IMR-90 (cell line): ENCODE data around the gene UGT8. TPM values are rescaled to one million over a fixed set of nuclear protein-coding genes. Genes with fewer than 3 reads are reported as not detected.

Experiments
- ATAC-seq: fragments of 200-7000 bp; cut with Tn5 transposase; 2 replicates; pipeline ENCODE4 v1.9.1; 2020; ENCODE audit warnings: low read depth, mild to moderate bottlenecking, moderate library complexity
- BruUV-seq: library from RNA; stranded (reverse); fragments of 400-500 nt; replicated peaks from 2 replicates; lab custom pipeline; 2021; lab: Mats Ljungman, UMichigan
- CTCF ChIA-PET: fragments of 300-600 bp; formaldehyde crosslinking; extraction: SDS; loops from one replicate; lab custom pipeline; 2021; ENCODE audit warnings: antibody characterized with exemption; lab: Yijun Ruan, JAX
- POLR2A ChIA-PET: fragments of 300-600 bp; sonication (Branson Sonifier 250); formaldehyde crosslinking; loops from one replicate; lab custom pipeline; 2022; ENCODE audit warnings: antibody characterized with exemption; ENCODE audit not compliant: unreplicated experiment; lab: Charles Lee
- DNase-seq: peaks from one replicate; pipeline ENCODE4 v3.0.0; 2013
- H2AFZ ChIP-seq: replicated peaks from 2 replicates; pipeline ENCODE3; 2013; ENCODE audit warnings: low read length, mild to moderate bottlenecking; ENCODE audit not compliant: poor library complexity
- H2AK5ac ChIP-seq: 2 replicates; pipeline ENCODE4 v1.6.1; 2013; ENCODE audit warnings: low read depth, low read length, inconsistent platforms
- H2AK9ac ChIP-seq: replicated peaks from 2 replicates; pipeline ENCODE3; 2013; ENCODE audit warnings: mild to moderate bottlenecking, low read depth, low read length, moderate library complexity; ENCODE audit not compliant: poor library complexity
- H2BK120ac ChIP-seq: 2 replicates; pipeline ENCODE4 v1.6.1; 2013; ENCODE audit warnings: low read depth, low read length, inconsistent platforms
- H2BK15ac ChIP-seq: 3 replicates; pipeline ENCODE4 v1.6.1; 2013; ENCODE audit warnings: low read depth, low read length, inconsistent platforms
- H2BK20ac ChIP-seq: 2 replicates; pipeline ENCODE4 v1.6.1; 2013; ENCODE audit warnings: low read depth, mild to moderate bottlenecking, inconsistent platforms, low read length, moderate library complexity
- H2BK5ac ChIP-seq: 2 replicates; pipeline ENCODE4 v1.6.1; 2013; ENCODE audit warnings: mild to moderate bottlenecking, low read depth, low read length, inconsistent platforms; ENCODE audit not compliant: poor library complexity, severe bottlenecking
- H3K14ac ChIP-seq: replicated peaks from 2 replicates; pipeline ENCODE4 v1.6.1; 2013; ENCODE audit warnings: low read depth, low read length, inconsistent platforms
- H3K18ac ChIP-seq: 2 replicates; pipeline ENCODE4 v1.6.1; 2013; ENCODE audit warnings: low read depth, low read length, control low read depth
- H3K23ac ChIP-seq: 2 replicates; pipeline ENCODE4 v1.6.1; 2013; ENCODE audit warnings: low read depth, low read length, inconsistent platforms
- H3K27ac ChIP-seq: 2 replicates; pipeline ENCODE4 v1.5.1; 2013; ENCODE audit warnings: mild to moderate bottlenecking, control low read depth, low read length; ENCODE audit not compliant: insufficient read depth
- H3K27me3 ChIP-seq: 2 replicates; pipeline ENCODE4 v1.6.1; 2013; ENCODE audit warnings: low read length; ENCODE audit not compliant: control insufficient read depth, insufficient read depth
- H3K36me3 ChIP-seq: 2 replicates; pipeline ENCODE4 v1.6.1; 2013; ENCODE audit warnings: low read length, mixed read lengths; ENCODE audit not compliant: control insufficient read depth, insufficient read depth
- H3K4ac ChIP-seq: 2 replicates; pipeline ENCODE4 v1.6.1; 2013; ENCODE audit warnings: low read depth, low read length, inconsistent platforms
- H3K4me1 ChIP-seq: 2 replicates; pipeline ENCODE4 v1.6.1; 2013; ENCODE audit warnings: low read length, mixed read lengths; ENCODE audit not compliant: control insufficient read depth, insufficient read depth
- H3K4me2 ChIP-seq: 2 replicates; pipeline ENCODE4 v1.6.1; 2013; ENCODE audit warnings: low read depth, mild to moderate bottlenecking, control low read depth, low read length, moderate library complexity
- H3K4me3 ChIP-seq: 2 replicates; pipeline ENCODE4 v1.5.1; 2013; ENCODE audit warnings: low read depth, mild to moderate bottlenecking, control low read depth, low read length, moderate library complexity; ENCODE audit not compliant: insufficient read depth
- H3K56ac ChIP-seq: 2 replicates; pipeline ENCODE4 v1.6.1; 2013; ENCODE audit warnings: low read length, inconsistent platforms; ENCODE audit not compliant: insufficient read depth; ENCODE audit errors: extremely low read depth
- H3K79me1 ChIP-seq, 2 experiments: 2 replicates each; pipeline ENCODE4 v1.6.1; 2013; ENCODE audit warnings: low read length in 2 of 2, inconsistent platforms in 1 of 2, low read depth in 1 of 2
- H3K9ac ChIP-seq: 2 replicates; pipeline ENCODE4 v1.6.1; 2013; ENCODE audit warnings: low read depth, low read length, control low read depth
- H3K9me1 ChIP-seq: 2 replicates; pipeline ENCODE4 v1.6.1; 2013; ENCODE audit warnings: low read length, inconsistent platforms; ENCODE audit not compliant: insufficient read depth
- H3K9me3 ChIP-seq: 2 replicates; pipeline ENCODE4 v1.6.1; 2013; ENCODE audit warnings: low read length; ENCODE audit not compliant: control insufficient read depth, insufficient read depth
- H4K20me1 ChIP-seq: 2 replicates; pipeline ENCODE4 v1.6.1; 2013; ENCODE audit warnings: low read length, inconsistent platforms; ENCODE audit not compliant: insufficient read depth
- H4K5ac ChIP-seq: 2 replicates; pipeline ENCODE4 v1.6.1; 2013; ENCODE audit warnings: mild to moderate bottlenecking, low read depth, low read length, control low read depth
- H4K8ac ChIP-seq, 2 experiments: 2 replicates each; pipeline ENCODE4 v1.6.1; 2013; ENCODE audit warnings: low read depth in 2 of 2, low read length in 2 of 2, control low read depth in 1 of 2, inconsistent platforms in 1 of 2
- H4K91ac ChIP-seq: 2 replicates; pipeline ENCODE4 v1.6.1; 2013; ENCODE audit warnings: low read depth, low read length, inconsistent platforms; ENCODE audit not compliant: insufficient read depth
- CEBPB ChIP-seq: IDR thresholded peaks from 2 replicates; pipeline ENCODE4 v1.6.1; 2012; ENCODE audit warnings: low read depth, low read length, improper control_type of control experiment
- CTCF ChIP-seq: conservative IDR thresholded peaks from 2 replicates; pipeline ENCODE4 v1.5.1; 2012; ENCODE audit warnings: mild to moderate bottlenecking, low read depth, low read length, improper control_type of control experiment
- FOS ChIP-seq: fragments of 150-350 bp; IDR thresholded peaks from 2 replicates; pipeline ENCODE4 v1.6.1; 2016; ENCODE audit warnings: low read depth, low read length
- MAFK ChIP-seq: IDR thresholded peaks from 2 replicates; pipeline ENCODE4 v1.6.1; 2012; ENCODE audit warnings: low read depth, low read length, improper control_type of control experiment
- MXI1 ChIP-seq: IDR thresholded peaks from 2 replicates; pipeline ENCODE4 v1.6.1; 2012; ENCODE audit warnings: low read depth, mild to moderate bottlenecking, low read length, moderate library complexity, borderline replicate concordance
- RAD21 ChIP-seq: IDR thresholded peaks from 2 replicates; pipeline ENCODE4 v1.6.1; 2012; ENCODE audit warnings: low read length, improper control_type of control experiment
- RCOR1 ChIP-seq: IDR thresholded peaks from 2 replicates; pipeline ENCODE4 v1.6.1; 2012; ENCODE audit warnings: mild to moderate bottlenecking, low read length, improper control_type of control experiment; ENCODE audit not compliant: insufficient replicate concordance
- RFX5 ChIP-seq: IDR thresholded peaks from 2 replicates; pipeline ENCODE4 v1.8.0; 2012; ENCODE audit warnings: low read depth, mild to moderate bottlenecking, low read length, moderate library complexity
- SMC3 ChIP-seq: fragments of 150-350 bp; IDR thresholded peaks from 2 replicates; pipeline ENCODE4 v1.6.1; 2016; ENCODE audit warnings: low read depth, mild to moderate bottlenecking, antibody characterized with exemption, low read length, moderate library complexity
- WGBS, 2 experiments: methylation state at CpG; one replicate each; pipeline versions ENCODE4 v1.1.5 to v1.1.7; 2013; ENCODE audit warnings: missing lambda C conversion rate in 2 of 2; ENCODE audit not compliant: insufficient read length in 1 of 2; ENCODE audit errors: extremely low coverage in 2 of 2; 5-methylcytosine and 5-hydroxymethylcytosine counted together
- dilution Hi-C: fragments of 300-500 bp; cut with HindIII; formaldehyde crosslinking; loops from one replicate; pipeline ENCODE4 v1.14.3; 2018; ENCODE audit warnings: low sequenced_read_pairs; ENCODE audit not compliant: unreplicated experiment
- in situ Hi-C: fragments of 300-500 bp; cut with MboI; formaldehyde crosslinking; loops from 3 replicates; pipeline ENCODE4 v1.14.3; 2019; ENCODE audit warnings: low sequenced_read_pairs, inconsistent platforms, mixed read lengths
- intact Hi-C: fragments of 100-400 bp; cut with micrococcal nuclease; formaldehyde crosslinking; loops from 2 replicates; pipeline ENCODE4 v1.10.0; 2022
- polyA plus RNA-seq, 3 experiments: library from polyadenylated mRNA; depleted of rRNA; stranded (reverse); fragments of >200 nt; gene quantifications; 2 replicates each; pipeline ENCODE4 v1.2.3, GENCODE V29; 2012; ENCODE audit warnings: low replicate concordance in 1 of 3
- total RNA-seq: library from RNA; depleted of rRNA; stranded (reverse); fragments of >200 nt; gene quantifications from 2 replicates; pipeline ENCODE4 v1.2.3, GENCODE V29; 2012

UGT8 gene
- total and polyA plus RNA-seq, 2 of the 4 experiments (the other 2 are of a cell fraction): not detected

GRCh38 chr4:114694770-114695169, 96.2 kb downstream of the UGT8 start:
- no peak overlapping the region for H3K4ac ChIP-seq
- DNase-seq (peak; percentile 28), ATAC-seq (no peak)
- H3K27me3 ChIP-seq: no peaks in the 10 kb centered on the region
- intact Hi-C loops (loop anchor here (1.0 to 10.0 kb wide), 3 partner anchors 308 to 1590 kb away; no protein-coding TSS in a partner anchor), in situ Hi-C loops (loop anchor here (10.0 kb wide), 1 partner anchor 300 kb away; no protein-coding TSS in a partner anchor), dilution Hi-C loops (no loop called here)
- no peak overlapping the region for H3K4me2 ChIP-seq
- no peak overlapping the region for H3K56ac ChIP-seq
- no peak for TF ChIP-seq FOS
- TF ChIP-seq MAFK: no peak
- no peak for TF ChIP-seq RCOR1
- TF ChIP-seq RAD21: peak; percentile 53
- peak; percentile 40; the same call in 1 of the 2 replicates for TF ChIP-seq SMC3
- no peak for TF ChIP-seq CEBPB
- TF ChIP-seq RFX5: no peak
- peak; percentile 56 for TF ChIP-seq CTCF
- TF ChIP-seq MXI1: no peak
- no peaks in the 10 kb centered on the region for H3K9me1 ChIP-seq
- ChIA-PET POLR2A (no interaction called here), CTCF (interaction anchor here (0.5 kb wide), 1 partner anchor 24 kb away, joined by 4 read pairs; no protein-coding TSS in a partner anchor)
- no peak overlapping the region for H4K8ac ChIP-seq
- H3K4me1 ChIP-seq: no peaks in the 10 kb centered on the region
- BruUV-seq: no TSS peak
- WGBS, 2 experiments: no CpG with 5 or more reads among the region's 1 CpG
- no peak overlapping the region for H3K4me3 ChIP-seq
- H3K14ac ChIP-seq: no peak overlapping the region
- H2AFZ ChIP-seq: no peak overlapping the region
- H2AK9ac ChIP-seq: no peak overlapping the region
- H2BK5ac ChIP-seq: no peak overlapping the region
- no peak overlapping the region for H2BK20ac ChIP-seq
- no peak overlapping the region for H3K23ac ChIP-seq
- no peak overlapping the region for H2BK120ac ChIP-seq
- no peak overlapping the region for H4K91ac ChIP-seq
- H3K18ac ChIP-seq: no peak overlapping the region
- H3K36me3 ChIP-seq: no peaks in the 10 kb centered on the region
- H3K27ac ChIP-seq: no peak overlapping the region
- no peak overlapping the region for H2AK5ac ChIP-seq
- H3K79me1 ChIP-seq: no peaks in the 10 kb centered on the region
- H4K5ac ChIP-seq: no peak overlapping the region
- no peaks in the 10 kb centered on the region for H3K9me3 ChIP-seq
- H4K20me1 ChIP-seq: no peaks in the 10 kb centered on the region
- H2BK15ac ChIP-seq: no peak overlapping the region
- H3K9ac ChIP-seq: no peak overlapping the region
